ENCODE results near the gene APH1B. TPM values are rescaled to one million over a fixed set of nuclear protein-coding genes. Genes with fewer than 3 reads are reported as not detected.

Gene APH1B
- total and polyA plus RNA-seq, 8 donors: 24.0 to 32.2 (median 29.4) TPM

GRCh38 chr15:63308491-63308890 is 31.1 kb downstream of the APH1B start:
- Histone ChIP-seq H3K4me1 (no peaks in the 10 kb centered on the region), H3K27ac (no peak overlapping the region), H3K27me3 (no peaks in the 10 kb centered on the region), H3K4me3 (no peak overlapping the region), H3K9me3 (no peaks in the 10 kb centered on the region), H3K36me3 (peaks cover 4 to 33% of the 10 kb centered on the region in 2 donors)
- intact Hi-C loops (cut with DNase I): no loop called here
- TF ChIP-seq CTCF (IDR thresholded peaks at IDR 0.05): no peak
- ATAC-seq (no peak), DNase-seq (no peak)

- intact Hi-C loops (cut with DNase I): no loop called here
- no peak for ATAC-seq
Measured at GRCh38 chr15:63308947-63309346, 31.5 kb downstream of the APH1B start.

GRCh38 chr15:63310646-63311045 is 33.2 kb downstream of the APH1B start:
- no peak overlapping the region for H3K4me3 ChIP-seq
- no peak for TF ChIP-seq CTCF (IDR thresholded peaks at IDR 0.05)
- H3K36me3 ChIP-seq: peaks cover 4 to 14% of the 10 kb centered on the region in 2 donors
- H3K27me3 ChIP-seq: no peaks in the 10 kb centered on the region
- no peaks in the 10 kb centered on the region for H3K9me3 ChIP-seq
- no peak for ATAC-seq
- DNase-seq: no peak
- intact Hi-C loops (cut with DNase I): no loop called here
- no peak overlapping the region for H3K27ac ChIP-seq
- H3K4me1 ChIP-seq: no peaks in the 10 kb centered on the region

More at GRCh38 chr15:63308947-63309346, 31.5 kb downstream of the APH1B start:
- Histone ChIP-seq H3K9me3 (no peaks in the 10 kb centered on the region), H3K27ac (no peak overlapping the region), H3K36me3 (peaks cover 4 to 31% of the 10 kb centered on the region in 2 donors), H3K4me3 (no peak overlapping the region), H3K4me1 (no peaks in the 10 kb centered on the region), H3K27me3 (no peaks in the 10 kb centered on the region)
- TF ChIP-seq CTCF (IDR thresholded peaks at IDR 0.05): no peak
- no peak for DNase-seq

- H3K4me1 ChIP-seq: no peaks in the 10 kb centered on the region
- no peak overlapping the region for H3K4me3 ChIP-seq
- intact Hi-C loops (cut with DNase I): no loop called here
- ATAC-seq (no peak), DNase-seq (no peak)
- no peak for TF ChIP-seq CTCF (IDR thresholded peaks at IDR 0.05)
- H3K36me3 ChIP-seq: no peaks in the 10 kb centered on the region
- H3K27me3 ChIP-seq: no peaks in the 10 kb centered on the region
- no peaks in the 10 kb centered on the region for H3K9me3 ChIP-seq
- H3K27ac ChIP-seq: no peak overlapping the region
Measured at GRCh38 chr15:63312286-63312685, 34.9 kb downstream of the APH1B start.

- H3K27me3 ChIP-seq: no peaks in the 10 kb centered on the region
- DNase-seq (no peak), ATAC-seq (no peak)
- H3K27ac ChIP-seq: no peak overlapping the region
- no peaks in the 10 kb centered on the region for H3K36me3 ChIP-seq
- no peaks in the 10 kb centered on the region for H3K9me3 ChIP-seq
- H3K4me3 ChIP-seq: no peak overlapping the region
- H3K4me1 ChIP-seq: no peaks in the 10 kb centered on the region
- no peak for TF ChIP-seq CTCF (IDR thresholded peaks at IDR 0.05)
- intact Hi-C loops (cut with DNase I): no loop called here
Measured at GRCh38 chr15:63313825-63314224, 36.4 kb downstream of the APH1B start.

All from left lung (tissue), 10 donors.